AG10803 (cell line): ENCODE measurements around the gene EPB41L1.

Experiments
- DNase-seq: peaks from one replicate; pipeline ENCODE4 v3.0.0; 2010; ENCODE audit warnings: low read depth
- H3K4me3 ChIP-seq: 2 replicates; pipeline ENCODE4 v1.5.1; 2011; ENCODE audit warnings: mild to moderate bottlenecking, low read length, control low read depth
- TF ChIP-seq, protein P1 (sequence below): conservative IDR thresholded peaks from 2 replicates; pipeline ENCODE4 v1.5.1; 2011; ENCODE audit warnings: mild to moderate bottlenecking, low read length, control low read depth, inconsistent platforms

The EPB41L1 gene

DNA sequence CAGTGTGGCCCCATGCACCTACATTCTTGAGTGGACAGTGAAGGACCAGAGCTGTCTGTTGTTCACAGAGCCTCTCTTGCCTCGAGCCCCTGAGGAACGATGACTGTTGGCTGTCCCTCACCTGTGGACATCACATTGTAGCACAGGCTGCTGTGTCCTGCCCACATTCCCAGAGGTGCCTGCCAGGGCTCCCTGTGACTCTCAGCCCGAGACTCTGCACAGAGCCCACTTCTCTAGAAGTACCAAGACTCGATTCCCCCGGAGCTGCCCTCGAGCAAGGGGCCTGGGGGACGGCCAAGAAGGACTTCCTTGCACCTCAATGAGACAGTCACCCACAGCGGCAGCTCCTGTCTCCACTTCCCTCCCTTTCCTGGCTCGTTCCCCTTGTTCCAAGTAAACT is 123.0 kb downstream of the EPB41L1 start:
- no peak overlapping the region for H3K4me3 ChIP-seq
- TF ChIP-seq, protein P1, sequence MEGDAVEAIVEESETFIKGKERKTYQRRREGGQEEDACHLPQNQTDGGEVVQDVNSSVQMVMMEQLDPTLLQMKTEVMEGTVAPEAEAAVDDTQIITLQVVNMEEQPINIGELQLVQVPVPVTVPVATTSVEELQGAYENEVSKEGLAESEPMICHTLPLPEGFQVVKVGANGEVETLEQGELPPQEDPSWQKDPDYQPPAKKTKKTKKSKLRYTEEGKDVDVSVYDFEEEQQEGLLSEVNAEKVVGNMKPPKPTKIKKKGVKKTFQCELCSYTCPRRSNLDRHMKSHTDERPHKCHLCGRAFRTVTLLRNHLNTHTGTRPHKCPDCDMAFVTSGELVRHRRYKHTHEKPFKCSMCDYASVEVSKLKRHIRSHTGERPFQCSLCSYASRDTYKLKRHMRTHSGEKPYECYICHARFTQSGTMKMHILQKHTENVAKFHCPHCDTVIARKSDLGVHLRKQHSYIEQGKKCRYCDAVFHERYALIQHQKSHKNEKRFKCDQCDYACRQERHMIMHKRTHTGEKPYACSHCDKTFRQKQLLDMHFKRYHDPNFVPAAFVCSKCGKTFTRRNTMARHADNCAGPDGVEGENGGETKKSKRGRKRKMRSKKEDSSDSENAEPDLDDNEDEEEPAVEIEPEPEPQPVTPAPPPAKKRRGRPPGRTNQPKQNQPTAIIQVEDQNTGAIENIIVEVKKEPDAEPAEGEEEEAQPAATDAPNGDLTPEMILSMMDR: no peak
- DNase-seq: no peak

- H3K4me3 ChIP-seq: no peak overlapping the region
- DNase-seq: no peak
- TF ChIP-seq, protein P1: no peak
Measured at GRCh38 chr20:36279362-36279761, 124.8 kb downstream of the EPB41L1 start.

DNA sequence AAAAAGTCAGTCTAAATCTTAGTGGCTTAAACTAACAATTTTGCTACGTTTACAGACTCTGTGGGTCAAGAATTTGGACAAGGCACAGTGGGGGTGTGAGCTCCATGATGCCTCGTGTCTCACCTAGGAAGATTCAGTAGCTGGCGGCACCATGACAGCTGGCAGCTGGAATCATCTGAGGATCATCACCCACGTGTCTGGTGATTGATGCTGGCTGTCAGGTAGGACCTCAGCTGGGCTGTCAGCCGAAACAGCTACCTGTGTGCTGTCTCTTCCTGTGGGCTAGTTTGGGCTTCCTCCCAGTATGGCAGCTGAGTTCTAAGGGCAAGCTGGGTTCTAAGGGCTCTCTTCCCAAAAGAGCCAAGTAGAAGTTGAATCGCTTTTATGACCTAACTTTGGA is 125.2 kb downstream of the EPB41L1 start:
- DNase-seq: no peak
- TF ChIP-seq, protein P1: no peak
- no peak overlapping the region for H3K4me3 ChIP-seq

DNA sequence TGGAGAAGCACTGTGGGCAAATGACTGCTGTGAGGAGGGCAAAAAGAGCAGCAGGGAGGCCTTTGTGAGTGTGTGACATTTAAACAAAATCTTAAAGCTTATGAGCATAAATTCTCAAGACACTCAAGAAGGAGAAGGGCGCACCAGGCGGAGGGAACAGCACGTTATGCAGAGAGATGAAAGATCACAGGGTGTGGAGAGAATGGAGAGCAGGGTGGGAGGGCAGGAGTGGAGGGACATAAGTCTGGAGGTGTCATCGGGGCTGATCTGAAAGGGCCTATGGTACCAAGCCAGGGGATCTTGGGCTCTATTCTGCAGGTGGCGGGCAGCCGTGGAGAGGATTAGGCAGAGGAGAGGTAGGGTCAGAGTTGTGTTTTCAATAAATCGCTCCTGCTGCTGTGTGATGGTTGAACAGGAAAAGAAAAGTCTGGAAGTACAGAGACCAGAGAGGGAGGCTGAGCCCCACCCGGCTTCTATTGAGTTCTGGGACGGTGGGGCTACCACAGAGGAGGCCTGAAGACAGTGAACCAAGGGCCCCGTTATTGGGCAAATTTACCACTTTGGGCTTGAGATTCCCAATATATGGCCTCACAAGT is 127.3 kb downstream of the EPB41L1 start:
- TF ChIP-seq, protein P1: no peak
- H3K4me3 ChIP-seq: no peak overlapping the region
- no peak for DNase-seq
